Measurements from ENCODE around the gene ZNF813.
"Not testable (repeated sequence)": the region's sequence is repeated elsewhere in the genome, so short reads cannot be mapped to it uniquely, and the experiment has no call there.

Gene ZNF813

DNA sequence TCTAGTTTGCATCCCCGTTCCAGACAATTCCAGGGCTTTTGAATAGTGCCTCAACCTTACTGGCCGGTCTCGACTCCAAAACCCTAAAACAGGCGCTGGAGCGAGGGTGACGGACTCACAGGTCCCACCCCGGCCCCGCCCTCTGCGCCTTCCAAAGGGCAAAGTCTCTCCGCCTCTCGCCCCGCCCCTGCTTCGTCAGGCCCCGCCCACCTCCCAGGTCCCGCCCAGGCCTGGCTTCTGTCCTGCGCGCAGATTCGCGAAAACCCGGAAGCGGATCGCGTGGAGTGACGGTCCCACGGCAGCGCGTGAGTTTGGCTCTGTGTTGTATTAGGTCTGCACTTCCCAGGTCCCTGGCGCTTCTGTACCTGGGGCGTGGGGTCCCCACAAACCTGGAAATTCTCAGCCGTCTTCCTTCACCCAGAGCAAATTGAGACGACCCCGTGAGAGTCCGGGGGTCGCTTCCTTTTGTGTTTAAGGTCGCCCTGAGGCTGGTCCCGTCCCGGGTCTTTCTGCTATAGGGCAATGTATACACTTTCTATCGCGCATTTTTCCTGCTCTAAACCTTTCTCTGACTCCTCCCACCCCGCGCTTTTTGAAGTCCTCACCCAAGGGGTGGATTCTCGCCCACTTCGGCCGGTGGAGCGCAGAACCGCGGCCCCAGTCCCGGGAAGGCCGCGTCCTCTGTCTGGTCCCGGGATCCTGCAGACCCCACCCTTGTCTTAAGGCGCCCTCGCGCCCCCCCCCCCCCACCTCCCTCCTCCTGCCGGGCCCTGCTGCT lies at the start of gene ZNF813:
Gene ZNF813 (plus strand): TSS at position 249 of the 778 bp plus-strand sequence. CDS start 16,090 bp downstream, outside the sequence.
- H3K4me3 ChIP-seq (ENCODE audit: low read depth, low read length), result peak within 1 kb of the TSS; percentile 72
- peak; percentile 36 for DNase-seq (ENCODE audit: low read depth)

DNA sequence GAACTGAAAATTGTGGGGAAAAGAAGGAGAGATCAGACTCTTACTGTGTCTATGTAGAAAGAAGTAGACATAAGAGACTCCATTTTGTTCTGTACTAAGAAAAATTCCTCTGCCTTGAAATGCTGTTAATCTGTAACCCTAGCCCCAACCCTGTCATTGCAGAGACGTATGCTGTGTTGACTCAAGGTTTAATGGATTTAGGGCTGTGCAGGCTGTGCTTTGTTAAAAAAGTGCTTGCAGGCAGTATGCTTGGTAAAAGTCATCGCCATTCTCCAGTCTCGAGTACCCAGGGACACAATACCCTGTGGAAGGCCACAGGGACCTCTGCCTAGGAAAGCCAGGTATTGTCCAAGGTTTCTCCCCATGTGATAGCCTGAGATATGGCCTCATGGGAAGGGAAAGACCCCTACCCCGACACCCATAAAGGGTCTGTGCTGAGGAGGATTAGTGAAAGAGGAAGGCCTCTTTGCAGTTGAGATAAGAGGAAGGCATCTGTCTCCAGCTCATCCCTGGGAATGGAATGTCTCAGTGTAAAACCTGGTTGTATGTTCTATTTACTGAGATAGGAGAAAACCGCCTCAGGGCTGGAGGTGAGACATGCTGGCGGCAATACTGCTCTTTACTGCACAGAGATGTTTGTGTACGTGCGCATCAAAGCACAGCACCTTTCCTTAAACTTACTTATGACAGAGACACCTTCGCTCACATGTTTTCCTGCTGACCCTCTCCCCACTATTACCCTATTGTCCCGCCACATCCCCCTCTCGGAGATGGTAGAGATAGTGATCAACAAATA lies 46.8 kb upstream of the ZNF813 start:
- DNase-seq (ENCODE audit: low read depth); H3K4me3 ChIP-seq (ENCODE audit: low read depth, low read length): not testable (repeated sequence)

DNA sequence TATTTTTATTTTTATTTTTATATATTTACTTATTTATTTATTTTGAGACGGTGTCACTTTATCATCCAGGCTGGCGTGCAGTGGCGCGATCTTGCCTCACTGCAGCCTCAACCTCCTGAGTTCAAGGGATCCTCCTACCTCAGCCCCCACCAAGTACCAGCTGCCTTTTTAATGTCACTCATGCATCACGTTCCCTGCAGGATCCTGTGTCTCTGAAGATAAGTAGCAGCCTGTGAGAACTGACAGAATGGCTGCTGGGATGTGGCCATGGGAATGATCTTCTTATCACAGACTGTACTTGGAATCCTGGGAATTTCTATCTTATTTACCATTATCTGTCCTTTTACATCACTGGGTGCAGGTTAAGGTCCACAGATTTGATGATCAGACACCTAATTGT lies 45.0 kb upstream of the ZNF813 start:
- DNase-seq (ENCODE audit: low read depth), result no peak
- no peak overlapping the region for H3K4me3 ChIP-seq (ENCODE audit: low read depth, low read length)

DNA sequence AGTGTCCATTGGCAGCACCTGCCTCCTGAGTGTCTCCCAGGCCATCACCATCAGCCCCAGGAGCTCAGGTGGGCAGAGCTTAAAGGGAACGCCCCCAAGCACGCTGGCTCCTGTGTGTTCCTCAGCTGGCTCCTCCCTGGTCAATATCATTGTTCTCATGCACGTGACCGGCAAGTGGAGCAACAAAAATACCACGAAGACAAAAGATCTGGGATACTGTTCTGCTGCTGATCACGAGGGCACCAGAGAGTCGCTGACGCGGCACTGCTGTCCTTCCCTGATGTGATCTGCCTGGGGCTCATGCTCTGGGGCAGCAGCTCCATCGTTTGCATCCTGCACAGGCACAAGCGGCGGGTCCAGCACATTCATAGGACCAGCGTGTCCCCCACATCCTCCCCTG lies 44.5 kb upstream of the ZNF813 start:
- H3K4me3 ChIP-seq (ENCODE audit: low read depth, low read length); DNase-seq (ENCODE audit: low read depth): not testable (repeated sequence)

DNA sequence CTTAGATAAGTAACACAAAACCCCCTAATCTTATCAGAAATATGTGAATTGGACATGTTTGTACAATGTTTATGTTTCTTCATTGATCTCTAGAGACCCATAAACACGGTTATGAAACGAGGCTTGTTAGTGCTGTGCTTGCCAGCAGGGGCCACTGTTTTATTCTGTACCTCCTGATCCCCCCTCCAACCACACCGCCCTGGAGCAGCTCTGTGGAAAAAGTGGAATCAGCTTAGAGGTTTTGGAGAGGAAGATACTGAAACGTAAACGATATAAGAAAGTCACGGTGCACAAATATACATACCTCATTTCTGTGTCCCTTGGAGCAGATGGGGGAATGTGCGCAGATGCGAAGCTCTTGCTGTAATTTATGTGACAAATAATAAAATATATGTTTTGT lies 43.9 kb upstream of the ZNF813 start:
- not testable (repeated sequence) for DNase-seq (ENCODE audit: low read depth); H3K4me3 ChIP-seq (ENCODE audit: low read depth, low read length)

DNA sequence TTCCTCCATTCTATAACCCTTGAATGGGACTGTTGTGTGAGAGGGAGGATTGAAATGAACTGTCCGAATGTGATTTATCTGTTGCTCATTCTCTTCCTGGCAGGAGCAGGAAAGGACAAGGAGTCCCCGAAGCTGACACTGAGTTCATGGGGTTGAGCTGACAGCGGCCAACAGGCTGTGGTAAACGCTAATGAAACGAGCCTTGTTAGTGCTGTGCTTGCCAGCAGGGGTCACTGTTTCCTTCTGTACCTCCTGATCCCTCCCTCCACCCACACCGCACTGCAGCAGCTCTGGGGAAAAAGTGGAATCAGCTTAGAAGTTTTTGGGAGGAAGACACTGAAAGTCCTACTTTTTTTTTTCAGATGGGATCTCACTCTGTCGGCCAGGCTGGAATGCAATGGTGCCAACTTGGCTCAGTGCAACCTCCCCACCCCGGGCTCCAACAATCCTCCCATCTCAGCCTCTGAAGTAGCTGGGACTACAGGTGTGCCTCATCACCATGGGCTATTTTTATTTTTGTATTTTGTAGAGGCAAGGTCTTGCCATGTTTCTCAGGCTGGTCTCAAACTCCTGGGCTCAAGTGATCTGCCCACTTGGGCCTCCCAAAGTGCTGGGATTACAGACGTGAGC lies 42.5 kb upstream of the ZNF813 start:
- peak; percentile 21 for DNase-seq (ENCODE audit: low read depth)
- no peak overlapping the region for H3K4me3 ChIP-seq (ENCODE audit: low read depth, low read length)

DNA sequence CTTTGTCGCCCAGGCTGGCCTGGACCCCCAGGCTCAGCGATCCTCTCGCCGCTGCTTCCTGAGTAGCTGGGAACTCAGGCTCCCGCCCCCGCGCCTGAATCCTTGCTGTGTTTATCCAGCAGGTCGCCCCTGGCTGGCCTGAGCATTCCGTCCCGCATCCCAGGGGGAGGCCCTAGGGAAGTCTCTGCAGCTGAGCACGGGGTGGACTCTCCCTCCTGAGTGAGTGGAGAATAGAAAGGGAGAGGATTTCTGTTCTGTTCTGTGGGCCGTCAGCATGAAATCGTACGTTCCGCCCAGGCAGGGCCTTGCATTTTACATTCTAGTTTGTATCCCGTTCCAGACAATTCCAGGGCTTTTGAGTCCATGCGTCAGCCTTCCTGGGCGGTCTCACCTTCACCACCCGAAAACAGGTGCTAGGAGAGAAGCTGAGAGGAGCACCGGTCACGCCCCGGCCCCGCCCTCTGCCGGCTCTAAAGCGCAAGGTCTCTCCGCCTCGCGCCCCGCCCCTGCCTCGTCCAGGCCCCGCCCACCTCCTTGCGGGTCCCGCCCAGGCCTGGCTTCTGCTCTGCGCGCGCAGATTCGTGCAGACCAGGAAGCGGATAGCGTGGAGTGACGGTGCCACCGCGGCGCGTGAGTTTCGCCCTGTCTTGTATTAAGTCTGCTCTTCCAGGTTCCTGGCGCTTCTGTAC lies 36.0 kb upstream of the ZNF813 start, which contains the start of gene ZNF761:
Gene ZNF761 (plus strand): TSS at position 586 of the 689 bp plus-strand sequence. CDS start 15,285 bp downstream, outside the sequence.
- peak within 1 kb of the TSS; percentile 82 for H3K4me3 ChIP-seq (ENCODE audit: low read depth, low read length)
- peak; percentile 35 for DNase-seq (ENCODE audit: low read depth)

DNA sequence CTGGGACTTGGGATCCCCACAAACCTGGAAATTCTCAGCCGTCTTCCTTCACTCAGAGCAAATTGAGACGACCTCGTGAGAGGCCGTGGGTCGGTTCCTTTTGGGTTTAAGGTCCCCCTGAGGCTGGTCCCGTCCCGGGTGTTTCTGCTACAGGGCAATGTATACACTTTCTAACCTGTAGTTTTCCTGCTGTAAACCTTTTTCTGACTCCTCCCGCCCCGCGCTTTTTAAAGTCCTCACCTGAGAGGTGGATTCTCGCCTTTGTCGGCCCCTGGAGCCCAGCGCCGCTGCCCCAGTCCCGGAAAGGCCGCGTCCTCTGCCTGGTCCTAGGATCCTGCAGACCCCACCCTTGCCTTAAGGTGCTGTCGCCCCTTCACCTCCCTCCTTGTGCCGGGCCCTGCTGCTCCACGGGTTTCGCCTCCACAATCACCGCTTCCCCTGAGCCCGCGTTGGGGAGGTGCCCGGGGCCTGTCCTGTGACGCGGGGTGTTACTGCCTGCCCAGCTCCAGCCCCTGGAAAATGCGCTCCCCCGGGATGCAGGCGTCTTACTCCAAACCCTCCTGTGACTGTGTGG lies 35.4 kb upstream of the ZNF813 start:
- no peak for DNase-seq (ENCODE audit: low read depth)
- H3K4me3 ChIP-seq (ENCODE audit: low read depth, low read length), result peak overlapping the region; percentile 82

DNA sequence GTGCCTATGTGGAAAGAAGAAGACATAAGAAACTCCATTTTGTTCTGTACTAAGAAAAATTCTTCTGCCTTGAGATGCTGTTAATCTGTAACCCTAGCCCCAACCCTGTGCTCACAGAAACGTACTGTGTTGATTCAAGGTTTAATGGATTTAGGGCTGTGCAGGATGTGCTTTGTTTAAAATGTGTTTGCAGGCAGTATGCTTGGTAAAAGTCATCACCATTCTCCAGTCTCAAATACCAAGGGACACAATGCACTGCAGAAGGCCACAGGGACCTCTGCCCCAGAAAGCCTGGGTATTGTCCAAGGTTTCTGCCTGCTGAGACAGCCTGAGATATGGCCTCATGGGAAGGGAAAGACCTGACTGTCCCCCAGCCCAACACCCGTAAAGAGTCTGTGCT lies 23.7 kb upstream of the ZNF813 start:
- H3K4me3 ChIP-seq (ENCODE audit: low read depth, low read length); DNase-seq (ENCODE audit: low read depth): not testable (repeated sequence)

DNA sequence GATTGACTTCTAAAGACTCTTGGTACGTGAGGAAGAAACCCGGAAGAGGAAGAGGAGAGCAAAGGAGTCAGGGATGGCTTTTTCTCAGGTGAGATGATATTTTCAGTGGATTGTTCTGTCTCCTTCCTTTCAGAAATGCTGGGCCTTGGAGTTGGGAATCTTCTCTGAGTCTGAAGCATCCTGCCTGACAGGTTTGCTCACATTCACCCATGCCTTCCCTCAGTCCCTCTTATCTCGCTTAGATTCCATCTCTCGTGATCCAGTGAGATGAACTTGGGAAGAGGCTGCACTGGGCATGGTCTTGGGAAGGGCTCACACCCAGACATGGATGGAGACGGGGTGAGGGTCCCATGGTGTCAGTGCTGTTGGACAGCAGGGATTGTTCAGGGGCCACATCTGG lies 20.3 kb upstream of the ZNF813 start:
- H3K4me3 ChIP-seq (ENCODE audit: low read depth, low read length); DNase-seq (ENCODE audit: low read depth): not testable (repeated sequence)

DNA sequence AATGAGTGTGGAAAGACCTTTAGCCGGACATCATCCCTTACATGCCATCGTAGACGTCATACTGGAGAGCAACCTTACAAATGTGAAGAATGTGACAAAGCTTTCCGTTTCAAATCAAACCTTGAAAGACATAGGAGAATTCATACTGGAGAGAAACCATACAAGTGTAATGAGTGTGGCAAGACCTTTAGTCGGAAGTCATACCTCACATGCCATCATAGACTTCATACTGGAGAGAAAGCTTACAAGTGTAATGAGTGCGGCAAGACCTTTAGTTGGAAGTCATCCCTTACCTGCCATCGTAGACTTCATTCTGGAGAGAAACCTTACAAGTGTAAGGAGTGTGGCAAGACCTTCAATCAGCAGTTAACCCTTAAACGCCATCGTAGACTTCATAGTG lies 11.7 kb upstream of the ZNF813 start:
- no peak for DNase-seq (ENCODE audit: low read depth)
- H3K4me3 ChIP-seq (ENCODE audit: low read depth, low read length), result no peak overlapping the region

DNA sequence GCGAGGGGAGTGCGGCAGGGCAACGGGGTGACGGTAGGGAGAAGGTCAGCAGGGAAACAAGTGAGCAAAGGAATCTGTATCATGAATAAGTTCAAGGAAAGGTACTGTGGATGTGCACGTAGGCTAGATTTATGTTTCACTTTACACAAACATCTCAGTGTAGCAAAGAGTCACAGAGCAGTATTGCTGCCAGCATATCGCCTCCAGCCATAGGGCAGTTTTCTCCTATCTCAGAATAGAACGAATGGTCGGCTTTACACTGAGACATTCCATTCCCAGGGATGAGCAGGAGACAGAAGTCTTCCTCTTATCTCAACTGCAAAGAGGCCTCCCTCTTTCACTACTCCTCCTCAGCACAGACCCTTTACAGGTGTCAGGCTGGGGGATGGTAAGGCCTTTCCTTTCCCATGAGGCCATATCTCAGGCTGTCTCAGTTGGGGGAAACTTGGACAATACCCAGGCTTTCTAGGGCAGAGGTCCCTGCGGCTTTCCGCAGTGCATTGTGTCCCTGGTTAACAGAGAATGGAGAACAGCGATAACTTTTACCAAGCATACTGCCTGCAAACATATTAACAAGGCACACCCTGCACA lies 7.3 kb upstream of the ZNF813 start:
- H3K4me3 ChIP-seq (ENCODE audit: low read depth, low read length); DNase-seq (ENCODE audit: low read depth): not testable (repeated sequence)

DNA sequence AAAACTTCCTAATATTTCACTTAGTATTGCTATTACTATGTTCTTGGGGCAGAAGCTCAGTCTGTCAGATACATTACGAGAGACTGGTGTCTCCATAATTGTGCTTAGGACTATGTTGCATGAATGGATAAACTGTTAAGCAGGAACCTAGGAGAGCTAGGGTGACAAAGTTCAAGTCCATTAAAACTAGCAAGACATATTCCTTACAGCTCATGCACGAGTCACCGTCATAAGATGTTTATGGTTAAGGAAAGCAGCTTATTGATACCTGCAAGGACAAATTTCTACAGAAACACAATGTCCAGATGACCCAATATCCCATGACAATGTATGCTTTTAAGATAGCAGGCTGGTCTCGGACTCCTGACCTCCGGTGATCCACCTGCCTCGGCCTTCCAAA lies 5.7 kb upstream of the ZNF813 start:
- no peak overlapping the region for H3K4me3 ChIP-seq (ENCODE audit: low read depth, low read length)

DNA sequence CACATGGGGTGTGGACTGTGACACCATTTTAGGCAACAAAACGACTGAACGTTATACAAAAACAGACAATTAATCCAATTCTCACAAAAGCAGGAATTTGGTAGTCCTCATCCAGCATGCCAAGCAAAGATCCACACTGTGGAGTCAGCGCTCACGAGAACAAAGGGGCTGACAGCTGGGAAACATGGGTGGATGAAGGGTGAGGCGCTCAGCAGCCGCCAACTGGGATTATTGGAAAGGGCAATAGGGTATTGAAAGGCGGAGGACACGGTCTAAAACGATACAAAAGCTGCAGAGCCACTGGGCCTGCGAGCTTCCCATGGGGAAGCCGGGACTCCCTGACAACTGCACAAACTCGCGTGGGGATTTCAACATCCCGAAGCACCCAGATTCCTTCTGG lies 4.7 kb upstream of the ZNF813 start:
- H3K4me3 ChIP-seq (ENCODE audit: low read depth, low read length), result no peak overlapping the region
- no peak for DNase-seq (ENCODE audit: low read depth)

More for the DNA sequence above, 5.7 kb upstream of the ZNF813 start:
- DNase-seq (ENCODE audit: low read depth), result no peak

DNA sequence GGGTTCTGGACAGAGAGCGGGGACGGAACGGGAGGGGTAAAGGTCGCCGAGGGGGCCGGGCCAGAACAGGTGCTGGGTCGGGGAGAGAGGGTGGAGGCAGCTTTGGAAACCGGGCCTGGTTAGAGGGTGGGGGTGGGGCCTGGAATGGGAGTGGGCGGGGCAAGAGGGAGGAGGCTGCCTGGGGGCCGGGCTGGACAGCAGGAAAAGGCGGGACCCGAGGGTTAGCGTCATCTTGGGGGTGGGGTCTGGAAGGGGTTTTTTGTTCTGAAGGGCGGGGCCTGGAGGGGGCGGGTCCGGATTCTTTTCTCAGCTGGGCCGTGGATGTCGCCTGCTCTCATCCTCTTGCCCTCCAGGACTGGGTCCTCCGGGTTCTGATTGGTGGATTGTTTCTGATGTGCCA lies 4.3 kb upstream of the ZNF813 start:
- DNase-seq (ENCODE audit: low read depth), result peak; percentile 5
- no peak overlapping the region for H3K4me3 ChIP-seq (ENCODE audit: low read depth, low read length)

DNA sequence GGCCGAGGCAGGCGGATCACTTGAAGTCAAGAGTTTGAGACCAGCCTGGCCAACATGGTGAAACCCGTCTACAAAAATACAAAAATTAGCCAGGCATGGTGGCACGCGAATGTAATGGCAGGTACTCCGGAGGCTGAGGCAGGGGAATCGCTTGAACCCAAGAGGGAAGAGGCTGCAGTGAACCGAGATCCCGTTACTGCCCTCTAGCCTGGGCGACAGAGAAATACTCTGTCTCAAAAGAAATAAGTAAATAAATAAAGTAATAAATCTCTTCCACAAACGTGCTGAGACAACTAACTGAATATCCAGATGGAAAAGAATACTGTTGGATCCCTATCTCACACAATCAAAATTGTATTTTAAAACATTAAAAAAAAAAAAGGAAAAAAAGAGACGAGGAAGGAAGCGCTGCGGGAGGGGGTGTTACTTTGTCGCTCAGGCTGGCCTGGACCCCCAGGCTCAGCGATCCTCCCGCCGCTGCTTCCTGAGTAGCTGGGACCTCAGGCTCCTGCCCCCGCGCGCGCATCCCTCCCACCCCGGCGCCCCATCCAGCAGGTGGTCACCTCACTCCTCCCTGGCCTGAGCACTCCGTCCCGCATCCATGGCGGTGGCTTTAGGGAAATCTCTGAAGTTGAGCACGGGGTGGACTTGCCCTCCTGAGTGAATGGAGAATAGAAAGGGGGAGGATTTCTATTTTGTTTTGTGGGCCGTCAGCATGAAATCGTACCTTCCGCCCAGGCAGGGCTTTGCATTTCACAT lies 628 bp upstream of the ZNF813 start:
- H3K4me3 ChIP-seq (ENCODE audit: low read depth, low read length), result peak overlapping the region; percentile 72
- DNase-seq (ENCODE audit: low read depth), result no peak

DNA sequence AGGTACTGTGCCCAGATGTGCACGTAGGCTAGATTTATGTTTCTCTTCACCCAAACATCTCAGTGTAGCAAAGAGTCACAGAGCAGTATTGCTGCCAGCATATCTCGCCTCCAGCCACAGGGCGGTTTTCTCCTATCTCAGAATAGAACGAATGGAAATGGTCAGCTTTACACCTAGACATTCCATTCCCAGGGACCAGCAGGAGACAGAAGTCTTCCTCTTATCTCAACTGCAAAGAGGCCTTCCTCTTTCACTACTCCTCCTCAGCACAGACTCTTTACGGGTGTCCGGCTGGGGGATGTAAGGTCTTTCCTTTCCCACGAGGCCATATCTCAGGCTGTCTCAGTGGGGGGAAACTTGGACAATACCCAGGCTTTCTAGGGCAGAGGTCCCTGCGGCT lies 1.1 kb downstream of the ZNF813 start:
- not testable (repeated sequence) for DNase-seq (ENCODE audit: low read depth)
- H3K4me3 ChIP-seq (ENCODE audit: low read depth, low read length), result peak overlapping the region; percentile 72

DNA sequence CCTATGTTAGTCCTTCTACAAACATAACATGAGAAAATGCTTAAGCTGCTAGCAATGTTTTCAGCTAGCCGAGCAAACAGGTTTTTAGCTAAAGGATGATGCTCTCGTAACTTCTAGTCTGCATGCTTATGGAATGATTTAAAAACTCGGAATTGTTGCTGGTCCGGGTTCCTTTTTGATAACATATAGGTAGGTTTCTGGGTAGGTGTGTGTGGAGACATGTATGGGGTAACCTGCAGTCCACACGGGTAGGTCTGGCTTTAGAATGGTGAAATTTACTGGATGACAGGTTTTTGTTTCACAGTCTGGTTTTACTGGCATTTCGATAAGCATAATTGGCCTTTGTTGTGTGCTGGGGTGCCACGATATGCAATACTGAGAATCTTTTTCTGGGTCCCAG lies 4.4 kb downstream of the ZNF813 start:
- no peak overlapping the region for H3K4me3 ChIP-seq (ENCODE audit: low read depth, low read length)

More for the DNA sequence above, 4.4 kb downstream of the ZNF813 start:
- no peak for DNase-seq (ENCODE audit: low read depth)
